HEK293 (cell line): ENCODE measurements around the gene SZT2.
A peak's percentile ranks its signal among the peaks of the same experiment; 100 is the strongest.

Source experiments
- CTCF ChIA-PET: fragments of 350-600 bp; formaldehyde crosslinking; extraction: SDS; loops from one replicate; lab custom pipeline; 2021; ENCODE audit warnings: antibody characterized with exemption; lab: Yijun Ruan, JAX
- POLR2A ChIA-PET: fragments of 300-600 bp; formaldehyde crosslinking; extraction: SDS; loops from one replicate; lab custom pipeline; 2020; ENCODE audit warnings: antibody characterized with exemption, inconsistent platforms; lab: Yijun Ruan, JAX
- H3K27ac ChIP-seq: fragments of 200-500 bp; sonication (Bioruptor generic); 2 replicates; pipeline ENCODE4 v1.5.1; 2014; ENCODE audit warnings: low read depth, low read length, control low read depth, inconsistent platforms; ENCODE audit errors: extremely low read depth
- H3K36me3 ChIP-seq, 2 experiments: fragments of 200-500 bp in 1 of 2; sonication (Bioruptor generic) in 1 of 2; 1 replicate in 1 of 2; 2 replicates in 1 of 2; pipeline ENCODE4 v1.5.1; 2014 to 2017; ENCODE audit warnings: inconsistent platforms in 2 of 2, low read length in 2 of 2; ENCODE audit not compliant: control insufficient read depth in 2 of 2, insufficient read depth in 1 of 2
- H3K4me1 ChIP-seq: fragments of 200-500 bp; sonication (Bioruptor generic); 2 replicates; pipeline ENCODE4 v1.5.1; 2014; ENCODE audit warnings: mild to moderate bottlenecking, low read length, inconsistent platforms; ENCODE audit not compliant: control insufficient read depth, insufficient read depth
- H3K4me3 ChIP-seq: 2 replicates; pipeline ENCODE4 v1.5.1; 2011; ENCODE audit warnings: low read depth, mild to moderate bottlenecking, control low read depth, low read length, moderate library complexity
- H3K9me3 ChIP-seq: fragments of 200-500 bp; sonication (Bioruptor generic); 2 replicates; pipeline ENCODE4 v1.5.1; 2014; ENCODE audit warnings: low read depth, low read length, inconsistent platforms; ENCODE audit not compliant: control insufficient read depth, insufficient read depth
- BCL6B ChIP-seq: fragments of 450-650 bp; formaldehyde crosslinking; IDR thresholded peaks from 2 replicates; pipeline ENCODE4 v1.5.1; 2017; ENCODE audit warnings: missing biosample characterization, missing genetic modification characterization
- SP2 ChIP-seq: fragments of 450-650 bp; formaldehyde crosslinking; IDR thresholded peaks from 2 replicates; pipeline ENCODE4 v1.5.1; 2016; ENCODE audit warnings: missing biosample characterization, missing genetic modification characterization
- ZBTB48 ChIP-seq: fragments of 450-650 bp; formaldehyde crosslinking; IDR thresholded peaks from 2 replicates; pipeline ENCODE4 v1.5.1; 2016; ENCODE audit warnings: missing biosample characterization, missing genetic modification characterization
- ZBTB6 ChIP-seq: fragments of 450-650 bp; formaldehyde crosslinking; IDR thresholded peaks from 2 replicates; pipeline ENCODE4 v1.5.1; 2017; ENCODE audit warnings: missing biosample characterization, missing genetic modification characterization
- ZBTB7A ChIP-seq: fragments of 450-650 bp; formaldehyde crosslinking; IDR thresholded peaks from 2 replicates; pipeline ENCODE4 v1.5.1; 2016; ENCODE audit warnings: low read depth, missing biosample characterization, missing genetic modification characterization
- ZBTB8A ChIP-seq: fragments of 450-650 bp; formaldehyde crosslinking; IDR thresholded peaks from 2 replicates; pipeline ENCODE4 v1.5.1; 2016; ENCODE audit warnings: missing biosample characterization, missing genetic modification characterization
- ZNF121 ChIP-seq: fragments of 450-650 bp; formaldehyde crosslinking; IDR thresholded peaks from 2 replicates; pipeline ENCODE4 v1.5.1; 2016; ENCODE audit warnings: missing biosample characterization, missing genetic modification characterization
- ZNF146 ChIP-seq: fragments of 450-650 bp; formaldehyde crosslinking; IDR thresholded peaks from 2 replicates; pipeline ENCODE4 v1.5.1; 2016; ENCODE audit warnings: missing biosample characterization, missing genetic modification characterization
- ZNF214 ChIP-seq: fragments of 450-650 bp; formaldehyde crosslinking; IDR thresholded peaks from 2 replicates; pipeline ENCODE4 v1.5.1; 2017; ENCODE audit warnings: missing biosample characterization, mild to moderate bottlenecking, missing genetic modification characterization, borderline replicate concordance
- ZNF221 ChIP-seq: fragments of 450-650 bp; formaldehyde crosslinking; IDR thresholded peaks from 2 replicates; pipeline ENCODE4 v1.5.1; 2017; ENCODE audit warnings: missing biosample characterization, missing genetic modification characterization, borderline replicate concordance
- ZNF266 ChIP-seq: fragments of 450-650 bp; formaldehyde crosslinking; IDR thresholded peaks from 2 replicates; pipeline ENCODE4 v1.5.1; 2016; ENCODE audit warnings: missing biosample characterization, missing genetic modification characterization, low read depth
- ZNF274 ChIP-seq, 2 experiments: fragments of 200-500 bp in 1 of 2; fragments of 450-650 bp in 1 of 2; sonication (Bioruptor generic) in 1 of 2; formaldehyde crosslinking in 1 of 2; IDR thresholded peaks; 2 replicates each; pipeline versions ENCODE4 v1.5.1 to v1.6.1; 2014 to 2016; ENCODE audit warnings: borderline replicate concordance in 1 of 2, inconsistent platforms in 1 of 2, low read length in 1 of 2, missing biosample characterization in 1 of 2, missing genetic modification characterization in 1 of 2
- ZNF335 ChIP-seq: fragments of 450-650 bp; formaldehyde crosslinking; conservative IDR thresholded peaks from 2 replicates; pipeline ENCODE4 v1.5.1; 2016; ENCODE audit warnings: missing biosample characterization, missing genetic modification characterization
- ZNF341 ChIP-seq: fragments of 450-650 bp; formaldehyde crosslinking; IDR thresholded peaks from 2 replicates; pipeline ENCODE4; 2016; ENCODE audit warnings: low read depth, missing biosample characterization, missing genetic modification characterization
- ZNF449 ChIP-seq: fragments of 450-650 bp; formaldehyde crosslinking; IDR thresholded peaks from 2 replicates; pipeline ENCODE4 v1.5.1; 2017; ENCODE audit warnings: missing biosample characterization, mild to moderate bottlenecking, missing genetic modification characterization, moderate library complexity
- ZNF701 ChIP-seq: fragments of 450-650 bp; formaldehyde crosslinking; IDR thresholded peaks from 2 replicates; pipeline ENCODE4 v1.5.1; 2016; ENCODE audit warnings: missing biosample characterization, missing genetic modification characterization
- TF ChIP-seq, protein P1 (sequence below): fragments of 450-650 bp; formaldehyde crosslinking; IDR thresholded peaks from 2 replicates; pipeline ENCODE4 v1.5.1; 2016; ENCODE audit warnings: missing biosample characterization, missing genetic modification characterization
- TF ChIP-seq, protein P2 (sequence below): fragments of 450-650 bp; formaldehyde crosslinking; IDR thresholded peaks from 2 replicates; pipeline ENCODE4 v1.5.1; 2016; ENCODE audit warnings: missing biosample characterization, missing genetic modification characterization
- TF ChIP-seq, protein P3 (sequence below): fragments of 450-650 bp; formaldehyde crosslinking; IDR thresholded peaks from 2 replicates; pipeline ENCODE4 v1.5.1; 2016; ENCODE audit warnings: missing biosample characterization, missing genetic modification characterization

Gene SZT2

GRCh38 chr1:43463479-43463878 is 73.8 kb downstream of the SZT2 start (continued):
- TF ChIP-seq, protein P1, sequence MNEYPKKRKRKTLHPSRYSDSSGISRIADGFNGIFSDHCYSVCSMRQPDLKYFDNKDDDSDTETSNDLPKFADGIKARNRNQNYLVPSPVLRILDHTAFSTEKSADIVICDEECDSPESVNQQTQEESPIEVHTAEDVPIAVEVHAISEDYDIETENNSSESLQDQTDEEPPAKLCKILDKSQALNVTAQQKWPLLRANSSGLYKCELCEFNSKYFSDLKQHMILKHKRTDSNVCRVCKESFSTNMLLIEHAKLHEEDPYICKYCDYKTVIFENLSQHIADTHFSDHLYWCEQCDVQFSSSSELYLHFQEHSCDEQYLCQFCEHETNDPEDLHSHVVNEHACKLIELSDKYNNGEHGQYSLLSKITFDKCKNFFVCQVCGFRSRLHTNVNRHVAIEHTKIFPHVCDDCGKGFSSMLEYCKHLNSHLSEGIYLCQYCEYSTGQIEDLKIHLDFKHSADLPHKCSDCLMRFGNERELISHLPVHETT (tag by site-specific recombination), result no peak
- no peak for TF ChIP-seq ZNF214 (tag by site-specific recombination)
- no peak for TF ChIP-seq ZNF341 (tag by site-specific recombination)
- no peak for TF ChIP-seq ZNF274 (IDR thresholded peaks at IDR 0.05; ENCODE audit: low read length)
- TF ChIP-seq ZNF274 (tag by site-specific recombination; IDR thresholded peaks at IDR 0.05; ENCODE audit: borderline replicate concordance), result no peak
- no peak for TF ChIP-seq ZNF266
- no peak for TF ChIP-seq SP2 (tag by site-specific recombination)
- no peak for TF ChIP-seq ZNF449 (tag by site-specific recombination)
- no peak for TF ChIP-seq ZNF146 (tag by site-specific recombination)
- TF ChIP-seq, protein P2, sequence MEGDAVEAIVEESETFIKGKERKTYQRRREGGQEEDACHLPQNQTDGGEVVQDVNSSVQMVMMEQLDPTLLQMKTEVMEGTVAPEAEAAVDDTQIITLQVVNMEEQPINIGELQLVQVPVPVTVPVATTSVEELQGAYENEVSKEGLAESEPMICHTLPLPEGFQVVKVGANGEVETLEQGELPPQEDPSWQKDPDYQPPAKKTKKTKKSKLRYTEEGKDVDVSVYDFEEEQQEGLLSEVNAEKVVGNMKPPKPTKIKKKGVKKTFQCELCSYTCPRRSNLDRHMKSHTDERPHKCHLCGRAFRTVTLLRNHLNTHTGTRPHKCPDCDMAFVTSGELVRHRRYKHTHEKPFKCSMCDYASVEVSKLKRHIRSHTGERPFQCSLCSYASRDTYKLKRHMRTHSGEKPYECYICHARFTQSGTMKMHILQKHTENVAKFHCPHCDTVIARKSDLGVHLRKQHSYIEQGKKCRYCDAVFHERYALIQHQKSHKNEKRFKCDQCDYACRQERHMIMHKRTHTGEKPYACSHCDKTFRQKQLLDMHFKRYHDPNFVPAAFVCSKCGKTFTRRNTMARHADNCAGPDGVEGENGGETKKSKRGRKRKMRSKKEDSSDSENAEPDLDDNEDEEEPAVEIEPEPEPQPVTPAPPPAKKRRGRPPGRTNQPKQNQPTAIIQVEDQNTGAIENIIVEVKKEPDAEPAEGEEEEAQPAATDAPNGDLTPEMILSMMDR, result no peak
- TF ChIP-seq, all 188 proteins: peak for 0

DNA sequence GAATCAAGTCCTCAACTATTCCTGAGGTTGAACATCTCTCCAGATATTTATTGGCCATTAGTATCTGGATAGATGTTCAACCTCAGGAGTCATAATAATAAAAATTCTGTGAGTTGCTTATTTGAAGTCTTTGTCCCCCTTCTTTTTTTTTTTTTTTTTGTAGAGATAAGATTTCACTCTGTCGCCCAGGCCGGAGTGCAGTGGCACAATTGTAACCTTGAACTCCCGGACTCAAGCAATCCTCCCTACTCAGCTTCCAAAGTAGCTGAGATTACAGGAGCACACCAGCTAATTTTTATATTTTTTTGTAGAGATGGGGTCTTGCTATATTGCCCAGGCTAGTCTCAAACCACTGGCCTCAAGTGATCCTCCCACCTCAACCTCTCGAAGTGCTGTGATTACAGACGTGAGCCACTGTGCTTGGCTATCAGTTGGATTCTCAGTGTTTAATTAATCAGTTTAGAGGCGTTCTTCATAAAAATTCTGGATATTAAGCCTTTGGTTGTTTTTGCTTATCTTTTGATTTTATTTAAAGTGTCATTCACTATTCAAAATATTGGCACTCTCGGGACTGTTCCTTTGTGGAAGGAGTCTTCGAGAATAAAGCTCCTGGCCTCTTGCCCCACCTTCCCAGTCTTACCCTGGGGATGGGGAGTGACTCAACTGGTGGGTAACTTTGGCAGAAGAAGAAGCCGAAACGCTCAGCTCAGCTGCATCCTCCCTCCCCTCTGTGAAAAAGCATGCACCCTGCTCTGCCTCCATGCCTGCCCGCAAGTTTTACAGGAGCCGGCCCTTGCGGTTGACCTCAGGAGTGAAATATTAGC is 75.2 kb downstream of the SZT2 start:
- TF ChIP-seq ZNF214 (tag by site-specific recombination) (no peak), BCL6B (no peak), ZBTB8A (tag by site-specific recombination) (no peak), ZNF701 (tag by site-specific recombination) (no peak), ZNF121 (0 out of 2 replicates have a peak, but pooled peaks have one; percentile 31), ZBTB48 (tag by site-specific recombination) (no peak)
- H3K4me3 ChIP-seq, result no peak overlapping the region
- H3K36me3 ChIP-seq, result no peaks in the 10 kb centered on the region
- no peak overlapping the region for H3K27ac ChIP-seq
- no peaks in the 10 kb centered on the region for H3K9me3 ChIP-seq
- CTCF ChIA-PET, result interaction anchor here (0.7 kb wide), 1 partner anchor 11 kb away, joined by 3 read pairs; no protein-coding TSS in a partner anchor
- POLR2A ChIA-PET, result no interaction called here
- no peaks in the 10 kb centered on the region for H3K4me1 ChIP-seq

DNA sequence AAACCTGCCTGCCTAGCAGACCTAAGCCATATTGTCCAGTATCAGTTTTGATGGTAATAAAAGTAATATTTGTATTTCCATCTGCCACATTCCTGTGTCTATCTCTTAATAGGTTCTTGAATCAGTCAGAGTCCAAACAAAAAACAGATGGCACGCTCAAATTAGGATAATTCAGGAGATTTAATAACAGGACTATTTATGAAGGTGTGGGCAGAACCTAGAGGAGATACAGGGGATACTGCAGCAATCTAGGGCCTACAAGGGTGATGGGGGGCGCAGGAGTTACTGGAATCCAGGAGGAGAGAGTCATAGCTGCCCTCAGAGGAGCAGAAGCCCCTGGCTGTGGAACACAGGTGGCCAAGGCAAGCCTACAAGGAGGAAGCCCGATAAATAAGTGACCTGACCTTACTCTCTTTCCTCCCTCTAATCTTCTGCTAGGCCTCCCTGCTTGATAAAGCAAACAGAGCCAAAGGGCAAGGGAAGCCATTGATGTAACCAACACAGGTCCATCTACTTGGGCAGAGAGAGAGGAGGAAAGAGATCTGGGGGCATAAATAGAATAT is 75.9 kb downstream of the SZT2 start:
- ChIA-PET CTCF (interaction anchor here (0.7 kb wide), 1 partner anchor 10 kb away, joined by 3 read pairs; no protein-coding TSS in a partner anchor), POLR2A (no interaction called here)
- no peak overlapping the region for H3K27ac ChIP-seq
- H3K4me1 ChIP-seq, result no peaks in the 10 kb centered on the region
- no peak overlapping the region for H3K4me3 ChIP-seq
- no peaks in the 10 kb centered on the region for H3K36me3 ChIP-seq
- H3K9me3 ChIP-seq, result no peaks in the 10 kb centered on the region
- TF ChIP-seq ZNF335 (0 out of 2 replicates have a peak, but pooled peaks have one; percentile 33), ZNF221 (tag by site-specific recombination) (no peak), ZBTB6 (tag by site-specific recombination) (no peak), ZBTB7A (no peak)
- TF ChIP-seq, protein P3, sequence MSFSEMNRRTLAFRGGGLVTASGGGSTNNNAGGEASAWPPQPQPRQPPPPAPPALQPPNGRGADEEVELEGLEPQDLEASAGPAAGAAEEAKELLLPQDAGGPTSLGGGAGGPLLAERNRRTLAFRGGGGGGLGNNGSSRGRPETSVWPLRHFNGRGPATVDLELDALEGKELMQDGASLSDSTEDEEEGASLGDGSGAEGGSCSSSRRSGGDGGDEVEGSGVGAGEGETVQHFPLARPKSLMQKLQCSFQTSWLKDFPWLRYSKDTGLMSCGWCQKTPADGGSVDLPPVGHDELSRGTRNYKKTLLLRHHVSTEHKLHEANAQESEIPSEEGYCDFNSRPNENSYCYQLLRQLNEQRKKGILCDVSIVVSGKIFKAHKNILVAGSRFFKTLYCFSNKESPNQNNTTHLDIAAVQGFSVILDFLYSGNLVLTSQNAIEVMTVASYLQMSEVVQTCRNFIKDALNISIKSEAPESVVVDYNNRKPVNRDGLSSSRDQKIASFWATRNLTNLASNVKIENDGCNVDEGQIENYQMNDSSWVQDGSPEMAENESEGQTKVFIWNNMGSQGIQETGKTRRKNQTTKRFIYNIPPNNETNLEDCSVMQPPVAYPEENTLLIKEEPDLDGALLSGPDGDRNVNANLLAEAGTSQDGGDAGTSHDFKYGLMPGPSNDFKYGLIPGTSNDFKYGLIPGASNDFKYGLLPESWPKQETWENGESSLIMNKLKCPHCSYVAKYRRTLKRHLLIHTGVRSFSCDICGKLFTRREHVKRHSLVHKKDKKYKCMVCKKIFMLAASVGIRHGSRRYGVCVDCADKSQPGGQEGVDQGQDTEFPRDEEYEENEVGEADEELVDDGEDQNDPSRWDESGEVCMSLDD (tag by site-specific recombination), result no peak
